GM23338 (cell line): ENCODE data around the gene RGS3. TPM values are rescaled to one million over a fixed set of nuclear protein-coding genes. Genes with fewer than 3 reads are reported as not detected.

Experiments
- ATAC-seq: fragments of 200-7000 bp; cut with Tn5 transposase; 3 replicates; pipeline ENCODE4 v1.9.1; 2020
- DNase-seq: peaks from one replicate; pipeline ENCODE4 v3.0.0-alpha.2; 2015; ENCODE audit warnings: low spot score
- H2AFZ ChIP-seq: fragments of 200-600 bp; sonication (generic); 2 replicates; pipeline ENCODE4 v1.8.0; 2016; ENCODE audit warnings: antibody characterized with exemption, mild to moderate bottlenecking, moderate library complexity
- H3F3A ChIP-seq: fragments of 200-600 bp; sonication (generic); replicated peaks from 2 replicates; pipeline ENCODE4 v1.8.0; 2017; ENCODE audit warnings: antibody characterized with exemption, mixed run types, low read depth
- H3K27ac ChIP-seq: fragments of 200-600 bp; sonication (generic); 2 replicates; pipeline ENCODE4 v1.6.1; 2016; ENCODE audit warnings: low read depth
- H3K27me3 ChIP-seq: fragments of 200-600 bp; sonication (generic); 2 replicates; pipeline ENCODE4 v1.8.0; 2016; ENCODE audit warnings: mild to moderate bottlenecking, mixed run types, moderate library complexity; ENCODE audit not compliant: insufficient read depth
- H3K36me3 ChIP-seq: fragments of 200-600 bp; sonication (generic); 2 replicates; pipeline ENCODE4 v1.8.0; 2016; ENCODE audit warnings: mild to moderate bottlenecking; ENCODE audit not compliant: insufficient read depth
- H3K4me1 ChIP-seq: fragments of 200-600 bp; sonication (generic); 2 replicates; pipeline ENCODE4 v1.8.0; 2016; ENCODE audit warnings: mild to moderate bottlenecking, moderate library complexity; ENCODE audit not compliant: insufficient read depth
- H3K4me2 ChIP-seq: fragments of 200-600 bp; sonication (generic); 2 replicates; pipeline ENCODE4 v1.7.1; 2017; ENCODE audit warnings: mixed run types
- H3K4me3 ChIP-seq: fragments of 200-600 bp; sonication (generic); 2 replicates; pipeline ENCODE4 v1.6.1; 2016; ENCODE audit warnings: mixed run types
- H3K79me2 ChIP-seq: fragments of 200-600 bp; sonication (generic); replicated peaks from 2 replicates; pipeline ENCODE4 v1.8.0; 2017; ENCODE audit warnings: mild to moderate bottlenecking; ENCODE audit not compliant: insufficient read depth
- H3K9me2 ChIP-seq: fragments of 200-600 bp; sonication (generic); 2 replicates; pipeline ENCODE4 v1.8.0; 2017; ENCODE audit not compliant: insufficient read depth
- H4K20me1 ChIP-seq: fragments of 200-600 bp; sonication (generic); replicated peaks from 2 replicates; pipeline ENCODE4 v1.8.0; 2017; ENCODE audit warnings: mild to moderate bottlenecking; ENCODE audit not compliant: insufficient read depth
- H3K27ac Mint-ChIP-seq: 2 replicates; pipeline ENCODE4 v1.8.0; 2020; ENCODE audit warnings: inconsistent platforms, mild to moderate bottlenecking, moderate library complexity, mixed read lengths
- H3K27me3 Mint-ChIP-seq: 3 replicates; pipeline ENCODE4 v1.8.0; 2022; ENCODE audit warnings: low read depth, mild to moderate bottlenecking, moderate library complexity, mixed read lengths, inconsistent platforms; ENCODE audit not compliant: insufficient read depth, poor library complexity
- H3K36me3 Mint-ChIP-seq: 3 replicates; pipeline ENCODE4 v1.8.0; 2021; ENCODE audit warnings: low read depth, mild to moderate bottlenecking, inconsistent platforms, moderate library complexity, mixed read lengths
- H3K4me1 Mint-ChIP-seq: 3 replicates; pipeline ENCODE4 v1.8.0; 2020; ENCODE audit warnings: mild to moderate bottlenecking, inconsistent platforms, mixed read lengths
- H3K4me3 Mint-ChIP-seq: 3 replicates; pipeline ENCODE4 v1.8.0; 2021; ENCODE audit warnings: moderate library complexity, mild to moderate bottlenecking, inconsistent platforms, mixed read lengths
- H3K9me3 Mint-ChIP-seq: 3 replicates; pipeline ENCODE4 v1.8.0; 2020; ENCODE audit warnings: moderate library complexity, mild to moderate bottlenecking, inconsistent platforms, mixed read lengths
- CREB1 ChIP-seq: fragments of 250-450 bp; sonication (Bioruptor Pico); IDR thresholded peaks from 2 replicates; pipeline ENCODE4 v1.5.0; 2020; ENCODE audit warnings: low read depth, mild to moderate bottlenecking, moderate library complexity
- EZH2 ChIP-seq: fragments of 200-600 bp; sonication (generic); IDR thresholded peaks from one replicate; pipeline ENCODE4 v1.8.0; 2017; ENCODE audit warnings: antibody characterized with exemption, mild to moderate bottlenecking, low read depth; ENCODE audit not compliant: unreplicated experiment
- EZH2phosphoT487 ChIP-seq: fragments of 200-600 bp; sonication (generic); IDR thresholded peaks from one replicate; pipeline ENCODE4 v1.8.1; 2018; ENCODE audit warnings: antibody characterized with exemption; ENCODE audit not compliant: unreplicated experiment
- JUNB ChIP-seq: IDR thresholded peaks from one replicate; pipeline ENCODE4 v1.6.1; 2016; ENCODE audit warnings: antibody characterized with exemption; ENCODE audit not compliant: unreplicated experiment
- NANOG ChIP-seq: IDR thresholded peaks from 2 replicates; pipeline ENCODE4 v1.6.1; 2016; ENCODE audit warnings: antibody characterized with exemption, borderline replicate concordance
- POLR2AphosphoS5 ChIP-seq: IDR thresholded peaks from 2 replicates; pipeline ENCODE4 v1.6.1; 2016; ENCODE audit warnings: antibody characterized with exemption, low read depth
- STAT1 ChIP-seq: IDR thresholded peaks from one replicate; pipeline ENCODE4 v1.6.1; 2016; ENCODE audit warnings: antibody characterized with exemption; ENCODE audit not compliant: unreplicated experiment
- ZNF114 ChIP-seq: fragments of 250-450 bp; sonication (Bioruptor Pico); IDR thresholded peaks from 2 replicates; pipeline ENCODE4 v1.5.0; 2020; ENCODE audit warnings: mild to moderate bottlenecking, moderate library complexity
- ZNF331 ChIP-seq: fragments of 250-450 bp; sonication (Bioruptor Pico); IDR thresholded peaks from 2 replicates; pipeline ENCODE4 v1.5.0; 2020; ENCODE audit warnings: low read depth, mild to moderate bottlenecking, moderate library complexity
- polyA plus RNA-seq: library from polyadenylated mRNA; unstranded; fragments of >200 nt; fragmentation: Nextera tagmentation; extraction: Ambion mirVana; gene quantifications from 2 replicates; pipeline ENCODE4 v1.2.1, GENCODE V29; 2016
- total RNA-seq: library from RNA; depleted of rRNA; stranded (reverse); fragments of >200 nt; shearing (Covaris generic); gene quantifications from 2 replicates; pipeline ENCODE4 v1.2.3, GENCODE V29; 2014
- TF ChIP-seq, protein P1 (sequence below), 2 experiments: fragments of 200-600 bp in 1 of 2; sonication (generic) in 1 of 2; conservative IDR thresholded peaks; 2 replicates each; pipeline versions ENCODE4 v1.5.1 to v1.6.1; 2016 to 2017; ENCODE audit warnings: antibody characterized with exemption in 2 of 2, low read depth in 2 of 2, mild to moderate bottlenecking in 2 of 2, moderate library complexity in 1 of 2
- TF ChIP-seq, protein P2 (sequence below): IDR thresholded peaks from one replicate; pipeline ENCODE4 v1.6.1; 2018; ENCODE audit warnings: antibody characterized with exemption; ENCODE audit not compliant: unreplicated experiment
- TF ChIP-seq, protein P3 (sequence below): IDR thresholded peaks from 2 replicates; pipeline ENCODE4 v1.6.1; 2016; ENCODE audit warnings: antibody characterized with exemption
- TF ChIP-seq, protein P4 (sequence below): fragments of 250-450 bp; sonication (Bioruptor Pico); IDR thresholded peaks from 2 replicates; pipeline ENCODE4 v1.5.0; 2020; ENCODE audit warnings: mild to moderate bottlenecking, moderate library complexity

Gene RGS3
- total and polyA plus RNA-seq, 2 experiments from 2014 or later: 14.2 to 24.3 TPM

DNA sequence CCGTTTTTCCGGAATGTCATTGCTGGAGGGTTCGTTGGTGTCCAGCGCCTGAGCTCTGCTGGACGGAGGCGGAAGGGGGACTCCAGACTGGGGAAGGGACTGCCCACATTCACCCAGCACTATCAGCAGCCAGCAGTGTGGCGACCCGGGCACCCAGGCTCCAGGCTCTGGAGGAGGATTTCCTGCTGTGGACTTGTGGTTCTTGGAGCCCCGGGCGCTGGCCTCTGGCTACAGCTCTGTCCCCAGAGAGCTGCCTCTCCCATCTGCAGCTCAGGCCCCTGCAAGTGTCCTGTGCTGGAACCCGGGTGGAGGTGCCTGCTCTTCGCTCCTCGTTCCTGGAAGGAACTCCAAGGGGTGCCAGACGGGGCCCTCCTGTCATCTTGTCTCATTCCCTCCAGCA, 152.6 kb downstream of the RGS3 start:
- Histone ChIP-seq H3K27me3 (no peaks in the 10 kb centered on the region), H3K79me2 (no peaks in the 10 kb centered on the region), H3K4me3 (no peak overlapping the region), H3K4me2 (no peak overlapping the region), H3F3A (no peaks in the 10 kb centered on the region), H2AFZ (no peak overlapping the region), H3K36me3 (no peaks in the 10 kb centered on the region), H3K4me1 (peaks cover 14% of the 10 kb centered on the region), H4K20me1 (no peaks in the 10 kb centered on the region), H3K9me2 (0 out of 2 replicates have a peak, but pooled peaks cover 4% of the 10 kb centered on the region), H3K27ac (no peak overlapping the region)
- Mint-ChIP-seq H3K4me1 (peaks cover 24% of the 10 kb centered on the region), H3K27ac (no peak overlapping the region), H3K27me3 (peaks cover 4% of the 10 kb centered on the region), H3K9me3 (no peaks in the 10 kb centered on the region), H3K36me3 (no peaks in the 10 kb centered on the region), H3K4me3 (no peak overlapping the region)
- ATAC-seq (no peak), DNase-seq (no peak)
- TF ChIP-seq EZH2 (no peak), ZNF331 (CRISPR knock-in tag) (no peak), POLR2AphosphoS5 (no peak), JUNB (no peak), EZH2phosphoT487 (no peak), STAT1 (no peak), ZNF114 (CRISPR knock-in tag) (no peak), CREB1 (CRISPR knock-in tag) (no peak), NANOG (no peak)
- TF ChIP-seq, protein P1, sequence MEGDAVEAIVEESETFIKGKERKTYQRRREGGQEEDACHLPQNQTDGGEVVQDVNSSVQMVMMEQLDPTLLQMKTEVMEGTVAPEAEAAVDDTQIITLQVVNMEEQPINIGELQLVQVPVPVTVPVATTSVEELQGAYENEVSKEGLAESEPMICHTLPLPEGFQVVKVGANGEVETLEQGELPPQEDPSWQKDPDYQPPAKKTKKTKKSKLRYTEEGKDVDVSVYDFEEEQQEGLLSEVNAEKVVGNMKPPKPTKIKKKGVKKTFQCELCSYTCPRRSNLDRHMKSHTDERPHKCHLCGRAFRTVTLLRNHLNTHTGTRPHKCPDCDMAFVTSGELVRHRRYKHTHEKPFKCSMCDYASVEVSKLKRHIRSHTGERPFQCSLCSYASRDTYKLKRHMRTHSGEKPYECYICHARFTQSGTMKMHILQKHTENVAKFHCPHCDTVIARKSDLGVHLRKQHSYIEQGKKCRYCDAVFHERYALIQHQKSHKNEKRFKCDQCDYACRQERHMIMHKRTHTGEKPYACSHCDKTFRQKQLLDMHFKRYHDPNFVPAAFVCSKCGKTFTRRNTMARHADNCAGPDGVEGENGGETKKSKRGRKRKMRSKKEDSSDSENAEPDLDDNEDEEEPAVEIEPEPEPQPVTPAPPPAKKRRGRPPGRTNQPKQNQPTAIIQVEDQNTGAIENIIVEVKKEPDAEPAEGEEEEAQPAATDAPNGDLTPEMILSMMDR (conservative IDR thresholded peaks at IDR 0.05; ENCODE audit: low read depth in 2 of 2): no peak
- TF ChIP-seq, protein P2, sequence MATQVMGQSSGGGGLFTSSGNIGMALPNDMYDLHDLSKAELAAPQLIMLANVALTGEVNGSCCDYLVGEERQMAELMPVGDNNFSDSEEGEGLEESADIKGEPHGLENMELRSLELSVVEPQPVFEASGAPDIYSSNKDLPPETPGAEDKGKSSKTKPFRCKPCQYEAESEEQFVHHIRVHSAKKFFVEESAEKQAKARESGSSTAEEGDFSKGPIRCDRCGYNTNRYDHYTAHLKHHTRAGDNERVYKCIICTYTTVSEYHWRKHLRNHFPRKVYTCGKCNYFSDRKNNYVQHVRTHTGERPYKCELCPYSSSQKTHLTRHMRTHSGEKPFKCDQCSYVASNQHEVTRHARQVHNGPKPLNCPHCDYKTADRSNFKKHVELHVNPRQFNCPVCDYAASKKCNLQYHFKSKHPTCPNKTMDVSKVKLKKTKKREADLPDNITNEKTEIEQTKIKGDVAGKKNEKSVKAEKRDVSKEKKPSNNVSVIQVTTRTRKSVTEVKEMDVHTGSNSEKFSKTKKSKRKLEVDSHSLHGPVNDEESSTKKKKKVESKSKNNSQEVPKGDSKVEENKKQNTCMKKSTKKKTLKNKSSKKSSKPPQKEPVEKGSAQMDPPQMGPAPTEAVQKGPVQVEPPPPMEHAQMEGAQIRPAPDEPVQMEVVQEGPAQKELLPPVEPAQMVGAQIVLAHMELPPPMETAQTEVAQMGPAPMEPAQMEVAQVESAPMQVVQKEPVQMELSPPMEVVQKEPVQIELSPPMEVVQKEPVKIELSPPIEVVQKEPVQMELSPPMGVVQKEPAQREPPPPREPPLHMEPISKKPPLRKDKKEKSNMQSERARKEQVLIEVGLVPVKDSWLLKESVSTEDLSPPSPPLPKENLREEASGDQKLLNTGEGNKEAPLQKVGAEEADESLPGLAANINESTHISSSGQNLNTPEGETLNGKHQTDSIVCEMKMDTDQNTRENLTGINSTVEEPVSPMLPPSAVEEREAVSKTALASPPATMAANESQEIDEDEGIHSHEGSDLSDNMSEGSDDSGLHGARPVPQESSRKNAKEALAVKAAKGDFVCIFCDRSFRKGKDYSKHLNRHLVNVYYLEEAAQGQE: no peak
- TF ChIP-seq, protein P3, sequence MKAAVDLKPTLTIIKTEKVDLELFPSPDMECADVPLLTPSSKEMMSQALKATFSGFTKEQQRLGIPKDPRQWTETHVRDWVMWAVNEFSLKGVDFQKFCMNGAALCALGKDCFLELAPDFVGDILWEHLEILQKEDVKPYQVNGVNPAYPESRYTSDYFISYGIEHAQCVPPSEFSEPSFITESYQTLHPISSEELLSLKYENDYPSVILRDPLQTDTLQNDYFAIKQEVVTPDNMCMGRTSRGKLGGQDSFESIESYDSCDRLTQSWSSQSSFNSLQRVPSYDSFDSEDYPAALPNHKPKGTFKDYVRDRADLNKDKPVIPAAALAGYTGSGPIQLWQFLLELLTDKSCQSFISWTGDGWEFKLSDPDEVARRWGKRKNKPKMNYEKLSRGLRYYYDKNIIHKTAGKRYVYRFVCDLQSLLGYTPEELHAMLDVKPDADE: no peak
- TF ChIP-seq, protein P4, sequence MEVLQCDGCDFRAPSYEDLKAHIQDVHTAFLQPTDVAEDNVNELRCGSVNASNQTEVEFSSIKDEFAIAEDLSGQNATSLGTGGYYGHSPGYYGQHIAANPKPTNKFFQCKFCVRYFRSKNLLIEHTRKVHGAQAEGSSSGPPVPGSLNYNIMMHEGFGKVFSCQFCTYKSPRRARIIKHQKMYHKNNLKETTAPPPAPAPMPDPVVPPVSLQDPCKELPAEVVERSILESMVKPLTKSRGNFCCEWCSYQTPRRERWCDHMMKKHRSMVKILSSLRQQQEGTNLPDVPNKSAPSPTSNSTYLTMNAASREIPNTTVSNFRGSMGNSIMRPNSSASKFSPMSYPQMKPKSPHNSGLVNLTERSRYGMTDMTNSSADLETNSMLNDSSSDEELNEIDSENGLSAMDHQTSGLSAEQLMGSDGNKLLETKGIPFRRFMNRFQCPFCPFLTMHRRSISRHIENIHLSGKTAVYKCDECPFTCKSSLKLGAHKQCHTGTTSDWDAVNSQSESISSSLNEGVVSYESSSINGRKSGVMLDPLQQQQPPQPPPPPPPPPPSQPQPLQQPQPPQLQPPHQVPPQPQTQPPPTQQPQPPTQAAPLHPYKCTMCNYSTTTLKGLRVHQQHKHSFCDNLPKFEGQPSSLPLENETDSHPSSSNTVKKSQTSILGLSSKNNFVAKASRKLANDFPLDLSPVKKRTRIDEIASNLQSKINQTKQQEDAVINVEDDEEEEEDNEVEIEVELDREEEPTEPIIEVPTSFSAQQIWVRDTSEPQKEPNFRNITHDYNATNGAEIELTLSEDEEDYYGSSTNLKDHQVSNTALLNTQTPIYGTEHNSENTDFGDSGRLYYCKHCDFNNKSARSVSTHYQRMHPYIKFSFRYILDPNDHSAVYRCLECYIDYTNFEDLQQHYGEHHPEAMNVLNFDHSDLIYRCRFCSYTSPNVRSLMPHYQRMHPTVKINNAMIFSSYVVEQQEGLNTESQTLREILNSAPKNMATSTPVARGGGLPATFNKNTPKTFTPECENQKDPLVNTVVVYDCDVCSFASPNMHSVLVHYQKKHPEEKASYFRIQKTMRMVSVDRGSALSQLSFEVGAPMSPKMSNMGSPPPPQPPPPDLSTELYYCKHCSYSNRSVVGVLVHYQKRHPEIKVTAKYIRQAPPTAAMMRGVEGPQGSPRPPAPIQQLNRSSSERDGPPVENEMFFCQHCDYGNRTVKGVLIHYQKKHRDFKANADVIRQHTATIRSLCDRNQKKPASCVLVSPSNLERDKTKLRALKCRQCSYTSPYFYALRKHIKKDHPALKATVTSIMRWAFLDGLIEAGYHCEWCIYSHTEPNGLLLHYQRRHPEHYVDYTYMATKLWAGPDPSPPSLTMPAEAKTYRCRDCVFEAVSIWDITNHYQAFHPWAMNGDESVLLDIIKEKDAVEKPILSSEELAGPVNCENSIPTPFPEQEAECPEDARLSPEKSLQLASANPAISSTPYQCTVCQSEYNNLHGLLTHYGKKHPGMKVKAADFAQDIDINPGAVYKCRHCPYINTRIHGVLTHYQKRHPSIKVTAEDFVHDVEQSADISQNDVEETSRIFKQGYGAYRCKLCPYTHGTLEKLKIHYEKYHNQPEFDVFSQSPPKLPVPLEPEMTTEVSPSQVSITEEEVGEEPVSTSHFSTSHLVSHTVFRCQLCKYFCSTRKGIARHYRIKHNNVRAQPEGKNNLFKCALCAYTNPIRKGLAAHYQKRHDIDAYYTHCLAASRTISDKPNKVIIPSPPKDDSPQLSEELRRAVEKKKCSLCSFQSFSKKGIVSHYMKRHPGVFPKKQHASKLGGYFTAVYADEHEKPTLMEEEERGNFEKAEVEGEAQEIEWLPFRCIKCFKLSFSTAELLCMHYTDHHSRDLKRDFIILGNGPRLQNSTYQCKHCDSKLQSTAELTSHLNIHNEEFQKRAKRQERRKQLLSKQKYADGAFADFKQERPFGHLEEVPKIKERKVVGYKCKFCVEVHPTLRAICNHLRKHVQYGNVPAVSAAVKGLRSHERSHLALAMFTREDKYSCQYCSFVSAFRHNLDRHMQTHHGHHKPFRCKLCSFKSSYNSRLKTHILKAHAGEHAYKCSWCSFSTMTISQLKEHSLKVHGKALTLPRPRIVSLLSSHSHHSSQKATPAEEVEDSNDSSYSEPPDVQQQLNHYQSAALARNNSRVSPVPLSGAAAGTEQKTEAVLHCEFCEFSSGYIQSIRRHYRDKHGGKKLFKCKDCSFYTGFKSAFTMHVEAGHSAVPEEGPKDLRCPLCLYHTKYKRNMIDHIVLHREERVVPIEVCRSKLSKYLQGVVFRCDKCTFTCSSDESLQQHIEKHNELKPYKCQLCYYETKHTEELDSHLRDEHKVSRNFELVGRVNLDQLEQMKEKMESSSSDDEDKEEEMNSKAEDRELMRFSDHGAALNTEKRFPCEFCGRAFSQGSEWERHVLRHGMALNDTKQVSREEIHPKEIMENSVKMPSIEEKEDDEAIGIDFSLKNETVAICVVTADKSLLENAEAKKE (CRISPR knock-in tag): no peak
